ENCODE data around the gene OIP5.
"Not testable (repeated sequence)": the region's sequence is repeated elsewhere in the genome, so short reads cannot be mapped to it uniquely, and the experiment has no call there.

OIP5 gene

GRCh38 chr15:41263891-41264351, 68.5 kb downstream of the OIP5 start:
- FAIRE-seq (no peak), DNase-seq (ENCODE audit: insufficient read length, low spot score) (no peak)
- TF ChIP-seq POLR2AphosphoS5 (IDR thresholded peaks at IDR 0.05; ENCODE audit: low read depth, low read length) (no peak), SPI1 (IDR thresholded peaks at IDR 0.05; ENCODE audit: low read depth, low read length) (no peak), POLR2A (IDR thresholded peaks at IDR 0.05; ENCODE audit: low read depth, low read length) (no peak), TAF1 (IDR thresholded peaks at IDR 0.05; ENCODE audit: low read depth, low read length) (no peak), PAX5 (IDR thresholded peaks at IDR 0.05; ENCODE audit: insufficient read depth, low read length, severe bottlenecking) (no peak), POU2F2 (IDR thresholded peaks at IDR 0.05; ENCODE audit: low read depth, low read length) (no peak)

DNA sequence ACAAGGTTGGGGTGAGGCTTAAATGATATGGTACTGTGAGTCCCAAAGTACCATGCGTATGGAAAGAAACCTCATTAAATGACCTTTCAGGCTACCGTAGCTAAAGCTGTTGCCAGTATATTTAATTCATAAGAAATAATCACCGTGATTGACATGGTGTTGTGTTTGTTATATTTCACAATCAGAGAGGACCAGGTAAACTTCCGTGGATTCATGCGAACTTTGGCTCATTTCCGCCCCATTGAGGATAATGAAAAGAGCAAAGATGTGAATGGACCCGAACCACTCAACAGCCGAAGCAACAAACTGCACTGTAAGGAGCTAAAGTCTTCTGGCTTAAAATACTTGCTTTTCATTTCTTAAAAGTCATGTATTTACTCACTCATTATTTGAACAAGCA, 69.8 kb downstream of the OIP5 start:
- DNase-seq (ENCODE audit: insufficient read length, low spot score) (no peak), FAIRE-seq (peak; percentile 52)
- no peak for TF ChIP-seq POLR2AphosphoS5 (IDR thresholded peaks at IDR 0.05; ENCODE audit: low read depth, low read length)
- TF ChIP-seq SPI1 (IDR thresholded peaks at IDR 0.05; ENCODE audit: low read depth, low read length) = no peak
- no peak for TF ChIP-seq POLR2A (IDR thresholded peaks at IDR 0.05; ENCODE audit: low read depth, low read length)
- no peak for TF ChIP-seq PAX5 (IDR thresholded peaks at IDR 0.05; ENCODE audit: insufficient read depth, low read length, severe bottlenecking)
- TF ChIP-seq POU2F2 (IDR thresholded peaks at IDR 0.05; ENCODE audit: low read depth, low read length) = no peak
- TF ChIP-seq TAF1 (IDR thresholded peaks at IDR 0.05; ENCODE audit: low read depth, low read length) = no peak

DNA sequence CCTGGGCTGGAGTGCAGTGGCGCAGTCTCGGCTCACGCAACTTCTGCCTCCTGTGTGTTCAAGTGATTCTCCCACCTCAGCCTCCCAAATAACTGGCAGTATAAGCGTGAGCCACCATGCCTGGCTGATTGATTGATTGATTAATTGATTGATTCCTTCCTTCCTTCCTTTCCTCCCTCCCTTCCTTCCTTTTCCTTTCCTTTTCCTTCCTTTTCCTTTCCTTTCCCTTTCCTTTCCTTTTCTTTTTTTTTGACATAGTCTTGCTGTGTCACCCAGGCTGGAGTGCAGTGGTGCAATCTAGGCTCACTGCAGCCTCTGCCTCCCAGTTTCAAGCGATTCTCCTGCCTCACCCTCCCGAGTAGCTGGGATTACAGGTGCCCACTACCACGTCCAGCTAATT, 71.5 kb downstream of the OIP5 start:
- not testable (repeated sequence) for FAIRE-seq

DNA sequence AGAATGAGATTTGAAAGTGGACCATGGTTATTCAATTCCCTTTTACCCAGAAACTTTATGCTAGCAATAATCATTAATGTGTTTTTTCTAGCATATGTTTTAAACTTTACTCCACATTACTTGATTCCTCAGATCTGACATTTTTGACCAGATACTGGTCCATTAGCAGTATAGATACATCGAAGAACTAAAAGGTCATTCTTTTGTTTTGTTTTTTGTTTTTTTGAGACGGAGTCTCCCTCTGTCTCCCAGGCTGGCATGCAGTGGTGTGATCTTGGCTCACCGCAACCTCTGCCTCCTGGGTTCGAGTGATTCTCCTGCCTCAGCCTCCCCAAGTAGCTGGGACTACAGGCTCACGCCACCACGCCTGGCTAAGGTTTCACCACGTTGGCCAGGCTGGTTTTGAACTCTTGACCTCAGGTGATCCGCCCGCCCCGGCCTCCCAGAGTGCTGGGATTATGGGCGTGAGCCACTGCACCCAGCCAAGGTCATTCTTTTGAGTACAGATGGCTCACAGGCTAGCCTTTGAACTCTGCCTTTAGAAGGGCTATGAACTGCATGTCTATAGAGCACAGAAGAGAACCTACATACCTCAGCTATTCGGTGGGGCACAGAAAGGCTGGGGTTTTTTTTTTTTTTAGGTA, 72.7 kb downstream of the OIP5 start:
- DNase-seq (ENCODE audit: insufficient read length, low spot score) (no peak), FAIRE-seq (no peak)
- TF ChIP-seq POU2F2 (IDR thresholded peaks at IDR 0.05; ENCODE audit: low read depth, low read length) (no peak), POLR2AphosphoS5 (IDR thresholded peaks at IDR 0.05; ENCODE audit: low read depth, low read length) (no peak), SPI1 (IDR thresholded peaks at IDR 0.05; ENCODE audit: low read depth, low read length) (no peak), TAF1 (IDR thresholded peaks at IDR 0.05; ENCODE audit: low read depth, low read length) (no peak), PAX5 (IDR thresholded peaks at IDR 0.05; ENCODE audit: insufficient read depth, low read length, severe bottlenecking) (no peak), POLR2A (IDR thresholded peaks at IDR 0.05; ENCODE audit: low read depth, low read length) (no peak)

More for the DNA sequence above, 71.5 kb downstream of the OIP5 start:
- not testable (repeated sequence) for DNase-seq (ENCODE audit: insufficient read length, low spot score)
